Vagina (tissue), 2 donors: ENCODE results near the gene PRRT2. TPM values are rescaled to one million over a fixed set of nuclear protein-coding genes. Genes with fewer than 3 reads are reported as not detected.
A peak's percentile ranks its signal among the peaks of the same experiment; 100 is the strongest.

Experiments used
- DNase-seq, 2 donors: peaks; one replicate each; pipeline ENCODE4 v3.0.0-alpha.2; 2017; ENCODE audit errors: extremely low spot score in 2 of 2
- H3K27ac ChIP-seq: fragments of 200-600 bp; sonication (generic); one replicate; pipeline ENCODE4 v1.5.1; 2019
- H3K27me3 ChIP-seq: fragments of 200-600 bp; sonication (generic); one replicate; pipeline ENCODE4 v1.5.1; 2019
- H3K36me3 ChIP-seq, 2 donors: fragments of 200-600 bp; sonication (generic); one replicate each; pipeline ENCODE4 v1.5.1; 2017 to 2019
- H3K4me1 ChIP-seq: fragments of 200-600 bp; sonication (generic); one replicate; pipeline ENCODE4 v1.5.1; 2019
- H3K4me3 ChIP-seq, 2 donors: fragments of 200-600 bp; sonication (generic); 1 replicate in 1 of 2; 2 replicates in 1 of 2; pipeline ENCODE4 v1.5.1; 2016 to 2019
- H3K9me3 ChIP-seq: fragments of 200-600 bp; sonication (generic); one replicate; pipeline ENCODE4 v1.5.1; 2019
- POLR2A ChIP-seq, 2 donors: fragments of 450-650 bp; IDR thresholded peaks; one replicate each; pipeline ENCODE4 v1.6.1; 2017; ENCODE audit warnings: antibody characterized with exemption in 2 of 2, mild to moderate bottlenecking in 2 of 2, moderate library complexity in 2 of 2
- POLR2AphosphoS5 ChIP-seq, 2 donors: sonication (generic); formaldehyde crosslinking; IDR thresholded peaks; one replicate each; pipeline ENCODE4 v1.9.0; 2017; ENCODE audit warnings: antibody characterized with exemption in 2 of 2, mild to moderate bottlenecking in 2 of 2, low read depth in 1 of 2; ENCODE audit not compliant: insufficient read depth in 1 of 2
- intact Hi-C: fragments of 100-400 bp; cut with DNase I; formaldehyde crosslinking; loops from one replicate; pipeline ENCODE4 v1.15.1; 2023
- total RNA-seq: library from RNA; depleted of rRNA; stranded (reverse); fragments of >200 nt; gene quantifications from one replicate; pipeline ENCODE4 v1.2.3, GENCODE V29; 2016
- TF ChIP-seq, protein P1 (sequence below), 3 experiments: fragments of 450-650 bp in 2 of 3; fragments of 200-600 bp in 1 of 3; sonication (generic) in 1 of 3; IDR thresholded peaks; one replicate each; pipeline ENCODE4 v1.5.1; 2017 to 2019; ENCODE audit warnings: antibody characterized with exemption in 3 of 3, mild to moderate bottlenecking in 2 of 3, moderate library complexity in 2 of 3

The PRRT2 gene
- total RNA-seq, 1 donor from 2014 or later, result 20.4 TPM

DNA sequence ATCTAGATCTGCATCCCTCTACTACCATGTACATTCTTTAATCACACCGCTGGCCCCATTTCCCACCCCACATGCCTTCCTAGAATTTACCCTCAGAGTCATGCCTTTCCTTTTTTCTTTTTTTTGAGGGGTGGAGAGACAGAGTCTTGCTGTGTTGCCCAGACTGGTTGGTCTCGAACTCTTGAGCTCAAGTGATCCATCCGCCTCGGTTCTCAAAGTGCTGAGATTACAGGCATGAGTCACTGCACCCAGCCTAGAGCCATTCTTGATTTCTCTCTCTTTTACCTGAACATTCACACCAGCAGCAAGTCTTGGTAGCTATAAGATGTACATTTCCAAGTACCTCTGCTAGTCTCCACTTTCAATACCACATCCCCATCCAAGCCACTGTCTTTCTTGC, 6.1 kb downstream of the PRRT2 start:
- peaks cover 0 to 5% of the 10 kb centered on the region in 2 donors for H3K36me3 ChIP-seq
- H3K4me1 ChIP-seq, result peaks cover 84% of the 10 kb centered on the region
- intact Hi-C loops, result no loop called here
- no peak overlapping the region for H3K4me3 ChIP-seq
- H3K27ac ChIP-seq, result no peak overlapping the region
- no peak for DNase-seq
- H3K27me3 ChIP-seq, result no peaks in the 10 kb centered on the region
- H3K9me3 ChIP-seq, result no peaks in the 10 kb centered on the region
- TF ChIP-seq POLR2AphosphoS5 (IDR thresholded peaks at IDR 0.05; ENCODE audit: insufficient read depth in 1 of 2, low read depth in 1 of 2) (no peak), POLR2A (IDR thresholded peaks at IDR 0.05) (no peak)

GRCh38 chr16:29819506-29819905, 7.5 kb downstream of the PRRT2 start:
- DNase-seq, result no peak
- peaks cover 0 to 5% of the 10 kb centered on the region in 2 donors for H3K36me3 ChIP-seq
- no peaks in the 10 kb centered on the region for H3K27me3 ChIP-seq
- peaks cover 84% of the 10 kb centered on the region for H3K4me1 ChIP-seq
- intact Hi-C loops, result no loop called here
- TF ChIP-seq, protein P1, sequence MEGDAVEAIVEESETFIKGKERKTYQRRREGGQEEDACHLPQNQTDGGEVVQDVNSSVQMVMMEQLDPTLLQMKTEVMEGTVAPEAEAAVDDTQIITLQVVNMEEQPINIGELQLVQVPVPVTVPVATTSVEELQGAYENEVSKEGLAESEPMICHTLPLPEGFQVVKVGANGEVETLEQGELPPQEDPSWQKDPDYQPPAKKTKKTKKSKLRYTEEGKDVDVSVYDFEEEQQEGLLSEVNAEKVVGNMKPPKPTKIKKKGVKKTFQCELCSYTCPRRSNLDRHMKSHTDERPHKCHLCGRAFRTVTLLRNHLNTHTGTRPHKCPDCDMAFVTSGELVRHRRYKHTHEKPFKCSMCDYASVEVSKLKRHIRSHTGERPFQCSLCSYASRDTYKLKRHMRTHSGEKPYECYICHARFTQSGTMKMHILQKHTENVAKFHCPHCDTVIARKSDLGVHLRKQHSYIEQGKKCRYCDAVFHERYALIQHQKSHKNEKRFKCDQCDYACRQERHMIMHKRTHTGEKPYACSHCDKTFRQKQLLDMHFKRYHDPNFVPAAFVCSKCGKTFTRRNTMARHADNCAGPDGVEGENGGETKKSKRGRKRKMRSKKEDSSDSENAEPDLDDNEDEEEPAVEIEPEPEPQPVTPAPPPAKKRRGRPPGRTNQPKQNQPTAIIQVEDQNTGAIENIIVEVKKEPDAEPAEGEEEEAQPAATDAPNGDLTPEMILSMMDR (IDR thresholded peaks at IDR 0.05), result no peak
- TF ChIP-seq POLR2AphosphoS5 (IDR thresholded peaks at IDR 0.05; ENCODE audit: insufficient read depth in 1 of 2, low read depth in 1 of 2) (no peak), POLR2A (IDR thresholded peaks at IDR 0.05) (no peak)
- H3K4me3 ChIP-seq, result no peak overlapping the region
- no peaks in the 10 kb centered on the region for H3K9me3 ChIP-seq
- peak overlapping the region; percentile 93 for H3K27ac ChIP-seq

- intact Hi-C loops, result no loop called here
- peak in 1 of 2 donors; percentile 90 for DNase-seq
- Histone ChIP-seq H3K27ac (peak within 1 kb of the TSS; percentile 93), H3K36me3 (peaks cover 0 to 5% of the 10 kb centered on the region in 2 donors), H3K4me3 (peak within 1 kb of the TSS; percentile 65 to 67), H3K4me1 (peaks cover 84% of the 10 kb centered on the region), H3K9me3 (no peaks in the 10 kb centered on the region), H3K27me3 (no peaks in the 10 kb centered on the region)
- TF ChIP-seq POLR2AphosphoS5 (IDR thresholded peaks at IDR 0.05; ENCODE audit: insufficient read depth in 1 of 2, low read depth in 1 of 2), result peak; percentile 76 to 82
- TF ChIP-seq, protein P1 (IDR thresholded peaks at IDR 0.05), result no peak
- TF ChIP-seq POLR2A (IDR thresholded peaks at IDR 0.05), result no peak
Measured at GRCh38 chr16:29820271-29820701, 8.3 kb downstream of the PRRT2 start, which contains the start of gene MVP. TSS of gene MVP (plus strand) at chr16:29820462. CDS start at chr16:29830550, 10,088 bp downstream.

DNA sequence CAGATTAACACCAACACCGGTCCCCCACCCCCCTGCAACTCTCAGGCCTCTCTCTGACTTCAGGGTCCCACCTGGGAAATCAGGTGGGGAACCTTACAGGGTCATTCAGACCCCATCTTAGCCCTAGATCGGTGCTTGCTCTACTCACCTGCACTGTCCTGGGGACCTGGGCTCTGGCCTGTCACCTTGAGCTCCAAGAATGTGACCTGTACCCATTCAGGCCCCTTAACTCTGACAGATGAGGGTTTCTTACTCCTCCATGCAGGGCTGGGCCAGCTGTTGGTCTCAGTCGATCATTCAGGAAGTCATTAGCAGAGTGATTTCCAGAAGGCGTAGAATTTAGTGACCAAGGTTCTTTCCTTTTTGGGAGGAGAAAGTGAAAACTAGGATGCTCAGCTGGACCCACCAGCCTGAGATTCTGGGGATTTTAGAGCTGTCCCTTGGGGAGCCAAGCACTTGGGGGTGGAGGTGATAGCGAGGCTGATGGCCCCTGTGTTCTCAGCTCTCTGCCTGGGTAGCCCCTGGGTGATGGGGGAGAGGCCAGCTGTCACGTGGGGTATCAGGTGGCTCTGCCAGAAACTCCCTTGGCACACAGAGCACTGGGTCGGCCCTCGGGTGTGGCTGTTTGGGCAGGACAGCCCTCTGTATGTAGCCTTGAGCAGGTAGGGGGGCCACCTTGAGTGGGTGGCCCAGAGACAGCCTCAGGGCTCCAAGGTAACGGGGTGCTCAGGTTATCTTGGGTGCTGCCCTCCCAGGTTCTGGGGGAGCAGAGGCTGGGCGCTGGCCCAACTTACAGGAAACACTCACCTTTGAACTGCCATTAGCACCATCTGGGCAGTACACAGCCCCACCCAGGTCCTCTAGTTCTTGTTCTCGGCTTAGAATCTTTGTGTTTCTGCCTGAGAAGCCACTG, 9.0 kb downstream of the PRRT2 start:
- Histone ChIP-seq H3K9me3 (no peaks in the 10 kb centered on the region), H3K27me3 (no peaks in the 10 kb centered on the region), H3K36me3 (peaks cover 0 to 5% of the 10 kb centered on the region in 2 donors), H3K4me1 (peaks cover 89% of the 10 kb centered on the region), H3K27ac (peak overlapping the region; percentile 93), H3K4me3 (peak overlapping the region; percentile 65 to 67)
- TF ChIP-seq POLR2AphosphoS5 (IDR thresholded peaks at IDR 0.05; ENCODE audit: insufficient read depth in 1 of 2, low read depth in 1 of 2), result peak in 1 of 2 donors; percentile 57
- TF ChIP-seq, protein P1 (IDR thresholded peaks at IDR 0.05), result no peak
- DNase-seq, result peak in 1 of 2 donors; percentile 88
- intact Hi-C loops, result no loop called here

DNA sequence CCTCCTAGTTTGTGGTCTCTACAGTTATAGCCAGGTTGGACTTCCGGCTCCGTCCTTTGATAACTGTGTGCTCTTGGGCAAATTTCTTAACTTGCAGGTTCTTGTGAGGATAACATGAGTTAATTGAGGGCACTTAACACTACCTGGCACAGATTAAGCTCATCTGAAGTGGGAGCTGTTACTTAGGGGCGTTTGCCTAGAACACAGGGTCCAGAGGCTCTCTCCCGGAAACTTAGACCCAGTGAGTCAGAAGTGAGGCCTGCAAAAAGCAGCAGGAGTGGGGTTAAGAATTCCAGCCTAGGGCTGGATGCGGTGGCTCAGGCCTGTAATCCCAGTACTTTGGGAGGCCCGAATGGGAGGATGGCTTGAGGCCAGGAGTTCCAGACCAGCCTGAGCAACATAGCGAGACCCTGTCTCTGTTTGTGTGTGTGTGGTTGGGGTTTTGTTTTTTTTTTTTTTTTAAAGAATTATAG, 9.7 kb downstream of the PRRT2 start:
- intact Hi-C loops, result no loop called here
- Histone ChIP-seq H3K36me3 (peaks cover 0 to 5% of the 10 kb centered on the region in 2 donors), H3K27ac (peak overlapping the region; percentile 93), H3K4me1 (peaks cover 94% of the 10 kb centered on the region), H3K4me3 (peak overlapping the region; percentile 65 to 67), H3K9me3 (no peaks in the 10 kb centered on the region), H3K27me3 (no peaks in the 10 kb centered on the region)
- TF ChIP-seq POLR2AphosphoS5 (IDR thresholded peaks at IDR 0.05; ENCODE audit: insufficient read depth in 1 of 2, low read depth in 1 of 2), result no peak
- TF ChIP-seq POLR2A (IDR thresholded peaks at IDR 0.05), result no peak
- TF ChIP-seq, protein P1 (IDR thresholded peaks at IDR 0.05), result no peak
- no peak for DNase-seq
